LNCAP (cell line): ENCODE results near the gene ADAMTS20.

Experiments
- CTCF ChIP-seq: fragments of 450-650 bp; IDR thresholded peaks from 2 replicates; pipeline ENCODE4 v1.5.1; 2017; ENCODE audit warnings: mild to moderate bottlenecking

The ADAMTS20 gene

GRCh38 chr12:43579206-43579605, 27.2 kb upstream of the ADAMTS20 start:
- TF ChIP-seq CTCF = no peak

- TF ChIP-seq CTCF = no peak
Observed at GRCh38 chr12:43578782-43579181, 26.8 kb upstream of the ADAMTS20 start.

GRCh38 chr12:43577381-43577780, 25.4 kb upstream of the ADAMTS20 start:
- no peak for TF ChIP-seq CTCF

GRCh38 chr12:43576162-43576561, 24.2 kb upstream of the ADAMTS20 start:
- TF ChIP-seq CTCF = no peak

- no peak for TF ChIP-seq CTCF
Observed at GRCh38 chr12:43571885-43572284, 19.9 kb upstream of the ADAMTS20 start.

- TF ChIP-seq CTCF = no peak
Observed at GRCh38 chr12:43556057-43556456, 4.1 kb upstream of the ADAMTS20 start.

- no peak for TF ChIP-seq CTCF
Observed at GRCh38 chr12:43551279-43551970, 578 bp downstream of the ADAMTS20 start.

- TF ChIP-seq CTCF = no peak
Observed at GRCh38 chr12:43550831-43551271, 1.2 kb downstream of the ADAMTS20 start.
